Mononuclear cell (primary cell): ENCODE measurements around the gene EPO. TPM values are rescaled to one million over a fixed set of nuclear protein-coding genes. Genes with fewer than 3 reads are reported as not detected.
"Not testable (repeated sequence)": the region's sequence is repeated elsewhere in the genome, so short reads cannot be mapped to it uniquely, and the experiment has no call there.

Source experiments
- H3K27me3 ChIP-seq: 2 replicates; pipeline ENCODE4 v1.6.0; 2011; ENCODE audit warnings: low read length, control low read depth; ENCODE audit not compliant: insufficient read depth
- H3K4me1 ChIP-seq: 2 replicates; pipeline ENCODE4 v1.5.1; 2011; ENCODE audit warnings: mild to moderate bottlenecking, low read length, control low read depth; ENCODE audit not compliant: insufficient read depth
- H3K4me3 ChIP-seq: 2 replicates; pipeline ENCODE4 v1.5.1; 2011; ENCODE audit warnings: mild to moderate bottlenecking, low read length, moderate library complexity
- H3K9me3 ChIP-seq: 2 replicates; pipeline ENCODE4 v1.5.1; 2011; ENCODE audit warnings: low read depth, mild to moderate bottlenecking, control low read depth, low read length
- total RNA-seq: library from RNA; depleted of rRNA; stranded (reverse); fragments of >200 nt; gene quantifications from one replicate; pipeline ENCODE4 v1.2.3, GENCODE V29; 2012

Gene EPO
- total RNA-seq, 1 donor: not detected

GRCh38 chr7:100688326-100688860 lies 31.9 kb upstream of the EPO start:
- Histone ChIP-seq H3K9me3 (no peaks in the 10 kb centered on the region), H3K4me3 (no peak overlapping the region), H3K4me1 (peaks cover 37% of the 10 kb centered on the region), H3K27me3 (no peaks in the 10 kb centered on the region)

DNA sequence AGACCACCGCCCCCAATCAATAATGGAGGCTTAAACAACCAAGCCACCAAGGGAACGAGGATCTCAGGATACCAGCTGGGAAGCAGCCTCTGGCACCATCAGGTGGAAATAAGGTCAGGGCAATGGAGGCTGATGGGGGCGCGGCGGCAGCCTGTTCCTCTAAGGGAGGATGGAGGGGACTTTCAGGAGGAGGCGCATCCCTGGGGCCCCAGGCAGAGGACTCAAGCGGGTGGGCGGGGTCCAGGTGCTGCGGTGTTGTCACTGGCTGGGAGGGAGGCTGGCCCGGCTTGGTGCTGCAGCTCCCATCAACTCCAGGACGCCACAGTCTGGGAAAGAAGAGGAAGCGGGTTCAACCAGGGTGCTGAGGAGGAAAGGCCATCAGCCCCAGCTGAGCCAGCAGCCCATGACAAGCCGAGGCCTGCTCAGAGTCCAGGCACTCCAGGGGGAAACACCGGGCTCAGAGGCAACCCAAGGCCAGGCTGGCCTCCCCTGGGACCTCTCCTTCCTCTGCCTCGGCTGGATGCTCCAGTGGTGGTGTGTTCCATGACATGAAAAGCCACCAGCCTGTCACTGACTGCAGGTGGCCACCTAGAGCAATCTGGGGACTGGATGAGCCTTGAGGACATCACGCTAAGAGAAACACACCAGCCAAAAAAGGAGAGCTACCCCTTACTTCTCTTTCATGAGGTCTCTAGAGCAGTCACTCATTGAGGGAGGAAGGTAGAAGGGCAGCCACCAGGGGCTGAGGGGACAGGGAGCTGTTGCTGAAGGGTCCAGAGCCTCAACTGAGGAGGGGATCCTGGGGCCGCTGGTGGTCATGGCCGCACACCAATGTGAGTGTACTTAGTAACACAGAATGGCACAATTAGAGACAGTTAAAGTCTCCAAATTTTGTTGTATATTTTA lies 30.8 kb upstream of the EPO start:
- H3K4me1 ChIP-seq: peaks cover 38% of the 10 kb centered on the region

DNA sequence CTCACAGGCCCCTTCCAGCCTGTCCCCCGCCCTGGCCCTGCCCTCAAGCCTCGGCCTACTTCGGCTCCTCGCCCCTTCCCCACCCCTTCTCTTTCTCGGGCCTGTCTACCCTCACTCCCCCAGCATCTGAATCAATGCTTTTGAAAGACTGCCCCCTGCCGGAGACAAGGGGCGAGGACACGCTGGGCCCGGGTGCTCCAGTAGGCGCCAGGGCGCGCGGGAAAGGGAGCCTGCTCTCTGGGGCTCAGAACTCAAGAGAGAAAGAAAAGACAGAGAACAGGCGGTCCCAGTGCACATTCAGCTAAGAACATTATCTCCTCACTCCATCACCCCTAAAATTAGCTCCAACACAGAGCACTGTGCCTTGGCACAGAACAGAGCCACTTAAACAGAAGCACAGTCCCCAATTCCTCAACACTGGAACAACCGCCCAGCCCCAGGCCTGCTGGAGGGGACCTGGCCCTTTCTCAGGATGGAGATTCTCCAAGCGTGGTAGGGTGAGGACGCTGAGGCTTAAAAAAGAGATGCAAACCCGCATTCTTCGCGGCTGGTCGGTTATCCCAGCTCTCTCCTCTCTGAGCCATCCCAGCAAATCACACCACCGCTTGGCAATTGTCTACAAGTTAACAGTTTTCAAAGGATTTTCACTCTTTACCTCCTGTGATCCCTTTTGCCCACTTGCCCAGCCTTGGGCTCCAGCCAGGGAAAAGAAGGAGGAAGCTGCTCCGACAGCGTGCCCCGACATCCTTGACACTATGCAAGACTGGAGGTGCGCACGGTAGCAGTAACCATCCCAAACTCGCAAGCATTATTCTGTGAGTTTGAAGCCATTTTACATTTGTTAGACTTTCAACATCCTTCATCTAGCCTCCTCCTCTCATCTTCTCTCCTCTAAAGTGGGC lies 28.3 kb upstream of the EPO start:
- H3K9me3 ChIP-seq: no peaks in the 10 kb centered on the region
- H3K27me3 ChIP-seq: no peaks in the 10 kb centered on the region
- peaks cover 43% of the 10 kb centered on the region for H3K4me1 ChIP-seq
- H3K4me3 ChIP-seq: no peak overlapping the region

More for the DNA sequence above, 30.8 kb upstream of the EPO start:
- H3K27me3 ChIP-seq: no peaks in the 10 kb centered on the region
- H3K9me3 ChIP-seq: no peaks in the 10 kb centered on the region
- H3K4me3 ChIP-seq: no peak overlapping the region

- peak overlapping the region; percentile 61 for H3K4me3 ChIP-seq
- H3K27me3 ChIP-seq: no peaks in the 10 kb centered on the region
- H3K4me1 ChIP-seq: peaks cover 43% of the 10 kb centered on the region
- H3K9me3 ChIP-seq: no peaks in the 10 kb centered on the region
Observed at GRCh38 chr7:100692578-100692961, 27.7 kb upstream of the EPO start.

- Histone ChIP-seq H3K4me1 (peaks cover 43% of the 10 kb centered on the region), H3K4me3 (peak overlapping the region; percentile 61), H3K27me3 (no peaks in the 10 kb centered on the region), H3K9me3 (no peaks in the 10 kb centered on the region)
Observed at GRCh38 chr7:100693312-100694097, 26.8 kb upstream of the EPO start.

DNA sequence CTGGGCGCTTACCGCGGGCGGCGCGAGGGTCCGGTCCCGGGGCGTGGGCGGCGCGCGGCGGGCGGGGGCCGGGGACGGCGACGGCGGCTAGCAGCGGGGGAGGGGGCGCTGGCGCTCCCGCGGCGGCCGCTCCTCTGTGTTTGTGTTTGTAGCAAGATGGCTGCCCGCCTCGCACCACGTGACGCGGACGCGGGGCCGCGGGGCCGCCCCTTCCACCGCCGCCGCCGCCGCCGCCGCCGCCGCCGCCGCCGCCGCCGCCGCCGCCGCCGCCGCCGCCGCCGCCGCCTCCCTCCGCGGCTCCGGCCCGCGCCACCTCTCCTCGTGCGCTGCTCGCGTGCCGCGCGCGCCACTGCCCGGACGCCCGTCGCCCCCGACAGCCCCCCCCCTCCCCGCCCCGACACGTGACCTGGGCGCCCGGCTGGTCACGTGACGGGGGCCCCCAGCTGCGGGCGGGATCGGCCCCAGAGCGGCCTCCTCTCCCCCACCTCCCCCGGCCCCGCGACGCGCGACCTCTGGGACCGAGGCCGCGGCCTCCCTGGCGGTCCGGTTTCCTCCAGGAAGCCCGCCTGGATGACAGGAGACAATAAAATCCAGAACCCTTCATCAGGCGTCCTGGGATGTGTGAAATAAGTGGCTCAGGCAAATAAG lies 26.0 kb upstream of the EPO start, which contains the start of gene GIGYF1:
Gene GIGYF1, minus strand, starts transcription at position 153 of the 648 bp plus-strand sequence. CDS start 6,012 bp downstream, outside the sequence.
- peaks cover 43% of the 10 kb centered on the region for H3K4me1 ChIP-seq
- peak within 1 kb of the TSS; percentile 61 for H3K4me3 ChIP-seq
- H3K9me3 ChIP-seq: no peaks in the 10 kb centered on the region
- no peaks in the 10 kb centered on the region for H3K27me3 ChIP-seq

GRCh38 chr7:100696123-100696521 lies 24.1 kb upstream of the EPO start:
- H3K4me3 ChIP-seq: no peak overlapping the region
- H3K4me1 ChIP-seq: peaks cover 29% of the 10 kb centered on the region
- no peaks in the 10 kb centered on the region for H3K9me3 ChIP-seq
- peaks cover 3% of the 10 kb centered on the region for H3K27me3 ChIP-seq

GRCh38 chr7:100699018-100699417 lies 21.2 kb upstream of the EPO start:
- no peak overlapping the region for H3K4me3 ChIP-seq
- H3K4me1 ChIP-seq: peaks cover 6% of the 10 kb centered on the region
- peaks cover 3% of the 10 kb centered on the region for H3K27me3 ChIP-seq
- no peaks in the 10 kb centered on the region for H3K9me3 ChIP-seq

DNA sequence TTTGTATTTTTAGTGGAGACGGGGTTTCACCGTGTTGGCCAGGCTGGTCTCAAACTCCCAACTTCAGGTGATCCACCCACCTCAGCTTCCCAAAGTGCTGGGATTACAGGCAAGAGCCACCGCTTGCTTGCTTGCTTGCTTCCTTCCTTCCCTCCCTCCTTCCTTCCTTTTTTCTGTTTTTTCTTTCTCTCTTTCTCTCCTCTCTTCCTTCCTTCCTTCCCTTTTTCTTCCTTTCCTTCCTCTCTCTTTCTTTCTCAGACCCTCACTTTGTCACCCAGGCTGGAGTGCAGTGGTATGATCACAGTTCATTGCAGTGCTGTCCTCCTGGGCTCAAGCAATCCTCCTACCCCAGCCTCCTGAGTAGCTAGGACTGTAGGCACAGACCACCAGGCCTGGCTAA lies 19.2 kb upstream of the EPO start:
- not testable (repeated sequence) for H3K4me3 ChIP-seq, H3K9me3 ChIP-seq, H3K27me3 ChIP-seq, H3K4me1 ChIP-seq

- Histone ChIP-seq H3K4me3 (peak overlapping the region; percentile 68), H3K27me3 (peaks cover 3% of the 10 kb centered on the region), H3K9me3 (no peaks in the 10 kb centered on the region), H3K4me1 (peaks cover 16% of the 10 kb centered on the region)
Observed at GRCh38 chr7:100705320-100705752, 14.9 kb upstream of the EPO start.

DNA sequence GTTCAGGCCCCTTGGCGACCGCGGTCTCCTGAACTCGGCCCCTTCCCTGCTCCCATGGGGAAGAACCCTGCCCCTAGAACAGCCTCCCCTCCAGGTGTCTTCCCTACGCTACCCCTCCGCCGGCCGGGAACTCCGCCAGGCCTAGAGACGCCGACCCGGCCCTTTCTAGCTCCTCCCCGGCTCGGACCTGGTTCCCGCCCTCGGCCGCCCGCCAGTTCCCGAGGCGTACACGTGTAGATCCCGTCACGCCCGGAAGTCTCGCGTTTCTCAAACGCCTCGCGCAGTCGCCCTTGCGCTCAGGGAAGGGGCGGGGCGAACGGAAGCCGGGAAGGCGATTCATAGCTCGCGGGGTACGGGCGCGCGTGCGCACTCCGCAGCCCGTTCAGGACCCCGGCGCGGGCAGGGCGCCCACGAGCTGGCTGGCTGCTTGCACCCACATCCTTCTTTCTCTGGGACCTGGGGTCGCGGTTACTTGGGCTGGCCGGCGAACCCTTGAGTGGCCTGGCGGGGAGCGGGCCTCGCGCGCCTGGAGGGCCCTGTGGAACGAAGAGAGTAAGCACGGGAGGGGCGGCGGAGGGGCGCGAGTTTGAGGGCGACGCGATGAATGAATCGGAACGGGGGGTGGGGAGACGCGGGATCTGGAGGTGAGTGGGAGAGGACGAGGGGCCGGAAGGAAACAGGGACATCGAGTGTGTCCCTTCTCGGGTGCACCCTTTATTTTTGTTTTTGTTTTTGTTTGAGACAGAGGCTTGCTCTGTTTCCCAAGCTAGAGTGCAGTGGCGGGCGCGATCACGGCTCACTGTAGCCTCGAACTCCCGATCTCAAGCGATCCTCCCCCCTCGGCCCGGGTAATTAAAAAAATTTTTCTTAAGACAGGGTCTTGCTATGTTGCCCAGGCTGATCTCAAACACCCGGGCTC lies 14.3 kb upstream of the EPO start, which contains the start of gene POP7:
Gene POP7, plus strand, starts transcription at position 369 of the 919 bp plus-strand sequence. CDS start 710 bp downstream, outside the sequence.
- Histone ChIP-seq H3K9me3 (no peaks in the 10 kb centered on the region), H3K4me3 (peak within 1 kb of the TSS; percentile 68)

DNA sequence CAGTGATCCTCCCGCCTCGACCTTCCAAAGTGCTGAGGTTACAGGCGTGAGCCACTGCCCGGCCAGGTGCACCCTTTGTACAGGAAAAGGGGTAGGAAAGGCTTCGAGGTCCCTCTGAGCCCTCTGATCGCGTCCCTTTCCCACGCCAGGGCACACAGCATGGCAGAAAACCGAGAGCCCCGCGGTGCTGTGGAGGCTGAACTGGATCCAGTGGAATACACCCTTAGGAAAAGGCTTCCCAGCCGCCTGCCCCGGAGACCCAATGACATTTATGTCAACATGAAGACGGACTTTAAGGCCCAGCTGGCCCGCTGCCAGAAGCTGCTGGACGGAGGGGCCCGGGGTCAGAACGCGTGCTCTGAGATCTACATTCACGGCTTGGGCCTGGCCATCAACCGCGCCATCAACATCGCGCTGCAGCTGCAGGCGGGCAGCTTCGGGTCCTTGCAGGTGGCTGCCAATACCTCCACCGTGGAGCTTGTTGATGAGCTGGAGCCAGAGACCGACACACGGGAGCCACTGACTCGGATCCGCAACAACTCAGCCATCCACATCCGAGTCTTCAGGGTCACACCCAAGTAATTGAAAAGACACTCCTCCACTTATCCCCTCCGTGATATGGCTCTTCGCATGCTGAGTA lies 13.5 kb upstream of the EPO start:
- Histone ChIP-seq H3K27me3 (no peaks in the 10 kb centered on the region), H3K9me3 (no peaks in the 10 kb centered on the region), H3K4me3 (peak overlapping the region; percentile 68), H3K4me1 (peaks cover 16% of the 10 kb centered on the region)

More for the DNA sequence above, 14.3 kb upstream of the EPO start, which contains the start of gene POP7:
- H3K27me3 ChIP-seq: no peaks in the 10 kb centered on the region
- H3K4me1 ChIP-seq: peaks cover 16% of the 10 kb centered on the region
